HT1080 (cell line): ENCODE results near the gene LRRC8B. TPM values are rescaled to one million over a fixed set of nuclear protein-coding genes. Genes with fewer than 3 reads are reported as not detected.

ENCODE experiments used
- DNase-seq: peaks from one replicate; pipeline ENCODE4 v3.0.0-alpha.2; 2015; ENCODE audit warnings: low read depth
- total RNA-seq: library from RNA; depleted of rRNA; stranded (reverse); fragments of >200 nt; shearing (Covaris generic); gene quantifications from 2 replicates; pipeline ENCODE4 v1.2.3, GENCODE V29; 2014

LRRC8B gene
- total RNA-seq, 1 experiment from 2014 or later, result 1.3 TPM

GRCh38 chr1:89546082-89546889 lies 21.7 kb downstream of the LRRC8B start:
- DNase-seq, result peak; percentile 15

DNA sequence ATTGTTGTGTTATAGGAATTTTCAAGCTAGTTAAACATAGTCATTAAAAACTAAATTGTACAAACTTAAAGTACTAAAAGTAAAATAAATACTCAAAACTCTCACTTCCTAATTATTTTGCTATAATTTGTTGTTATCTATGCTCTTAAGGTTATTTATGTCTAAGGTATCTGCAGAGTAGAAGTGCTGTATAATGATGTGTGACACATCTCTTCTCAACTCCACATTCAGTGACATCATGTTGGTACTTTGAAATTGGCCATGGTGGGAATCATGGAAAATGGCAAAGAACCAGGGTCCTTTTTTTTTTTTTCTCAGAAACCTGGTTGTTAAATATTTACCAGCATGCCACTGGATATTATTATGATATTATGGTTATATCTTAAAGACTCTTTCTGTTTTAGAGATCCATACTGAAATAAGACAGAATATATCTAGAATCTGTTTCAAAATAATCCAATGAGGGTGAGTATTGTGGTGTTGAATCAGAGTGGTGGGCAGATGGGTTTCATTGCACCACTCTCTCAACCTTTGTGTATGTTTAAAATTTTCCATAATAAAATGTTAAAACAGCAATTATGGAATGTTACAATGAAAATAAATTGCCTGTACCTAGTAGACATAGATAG lies 22.4 kb downstream of the LRRC8B start:
- no peak for DNase-seq

DNA sequence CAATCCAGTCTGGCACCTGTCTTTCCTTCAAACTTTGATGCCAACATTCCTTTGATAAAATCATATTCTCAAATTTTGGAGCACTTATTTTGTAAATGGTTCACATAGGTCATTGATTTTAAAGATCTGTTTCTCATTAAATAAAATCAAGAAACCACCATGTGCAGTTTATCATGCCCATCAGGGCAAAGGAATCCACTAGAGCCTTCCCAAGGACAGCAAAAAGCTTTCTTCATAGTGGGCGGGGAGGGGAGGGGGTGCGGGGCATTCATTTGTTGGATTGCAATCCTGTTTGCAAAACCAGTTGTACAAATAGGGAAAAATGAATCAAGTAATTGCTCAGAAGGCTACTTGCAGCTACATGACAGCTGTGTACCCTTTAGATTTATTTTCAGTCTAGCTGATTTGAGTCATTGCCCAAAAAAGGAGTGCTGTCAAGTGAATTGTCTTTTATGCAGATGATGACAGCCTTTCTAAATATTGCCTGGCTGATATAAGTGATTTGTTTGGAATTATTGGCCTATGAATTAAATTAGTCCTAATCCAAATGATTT lies 23.0 kb downstream of the LRRC8B start:
- DNase-seq, result peak; percentile 32

GRCh38 chr1:89548122-89548857 lies 23.7 kb downstream of the LRRC8B start:
- no peak for DNase-seq

DNA sequence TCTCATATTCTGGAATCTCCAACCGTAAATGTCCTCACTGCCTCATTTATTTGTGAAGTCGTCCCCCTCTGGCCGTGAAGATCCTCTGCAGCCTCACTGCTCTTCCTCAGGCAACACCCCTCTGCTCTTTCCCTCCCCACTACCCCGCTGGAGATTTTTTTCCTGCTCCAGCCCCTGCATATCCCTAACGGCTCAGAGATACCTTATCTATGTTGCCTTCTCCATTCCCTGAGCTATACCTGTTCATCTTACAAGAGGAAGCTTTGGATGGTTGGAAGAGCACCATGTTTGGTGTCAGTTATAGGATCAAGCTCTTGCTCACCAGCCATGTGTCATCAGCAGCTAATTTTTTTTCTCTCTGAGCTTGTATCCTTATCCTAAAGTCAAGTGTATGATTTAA lies 26.4 kb downstream of the LRRC8B start:
- DNase-seq, result no peak

DNA sequence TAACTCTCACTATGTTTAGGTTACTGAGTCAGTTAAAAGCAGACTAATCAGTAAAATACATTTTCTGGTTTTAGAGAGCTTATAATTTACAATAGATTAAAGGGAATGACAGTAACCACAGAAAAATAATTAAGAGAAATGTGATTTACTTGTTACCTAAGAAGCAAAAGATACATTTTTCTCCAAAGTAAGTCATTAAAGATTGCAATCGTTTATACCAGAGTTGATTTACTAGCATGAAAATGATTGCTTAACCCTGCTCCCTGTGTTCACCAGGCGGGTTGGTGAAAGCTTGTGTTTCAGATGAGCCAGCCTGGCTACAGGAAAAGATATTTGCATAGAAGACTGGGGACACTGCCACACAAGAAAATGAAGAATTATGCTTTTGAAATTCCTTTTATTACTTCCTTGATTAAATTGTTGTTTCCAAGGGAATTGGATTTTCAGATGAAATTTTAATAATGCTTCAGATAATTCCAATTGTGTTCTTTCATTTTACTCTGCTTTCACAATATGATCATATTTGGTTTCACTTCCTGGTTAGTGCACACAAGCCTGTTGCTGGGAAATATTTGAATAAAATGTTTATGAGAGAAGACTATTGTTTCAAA lies 27.9 kb downstream of the LRRC8B start:
- no peak for DNase-seq

DNA sequence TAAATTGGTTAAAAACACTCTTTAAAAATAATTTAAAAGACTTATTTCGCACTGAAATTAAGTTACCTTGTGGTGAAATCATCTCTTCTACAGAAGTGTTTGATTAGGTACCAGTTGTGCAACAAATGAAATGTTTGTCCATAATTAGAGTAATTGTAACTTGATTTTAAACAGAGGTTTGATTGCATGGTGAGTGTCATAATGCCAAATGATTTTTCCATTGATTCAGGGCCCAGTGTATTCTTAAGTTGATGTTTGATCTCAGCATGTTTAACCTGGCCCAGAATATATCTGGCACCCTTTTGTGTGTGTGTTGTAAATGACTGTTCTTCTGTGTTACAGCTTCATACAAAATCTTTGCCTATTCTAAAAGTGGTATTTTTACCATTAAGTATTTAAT lies 28.5 kb downstream of the LRRC8B start:
- no peak for DNase-seq

DNA sequence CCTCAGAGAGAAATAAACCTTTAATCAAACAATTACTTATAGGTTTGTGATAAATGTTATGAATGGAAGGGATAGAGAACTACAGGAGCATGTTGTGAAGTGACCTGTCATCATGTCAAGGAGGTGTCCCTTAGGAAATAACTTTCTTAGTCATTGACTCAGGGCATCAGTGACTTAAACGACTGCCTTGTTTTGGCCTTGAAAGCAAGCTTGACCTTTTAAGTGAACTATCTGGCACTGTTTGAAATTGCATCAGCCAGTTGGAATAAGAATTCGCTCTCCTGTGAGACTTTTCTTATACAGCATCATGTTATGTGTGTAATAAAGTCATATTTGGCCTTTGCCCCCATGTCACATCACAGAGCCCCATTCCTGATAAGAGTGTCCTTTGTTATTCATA lies 30.9 kb downstream of the LRRC8B start:
- no peak for DNase-seq

DNA sequence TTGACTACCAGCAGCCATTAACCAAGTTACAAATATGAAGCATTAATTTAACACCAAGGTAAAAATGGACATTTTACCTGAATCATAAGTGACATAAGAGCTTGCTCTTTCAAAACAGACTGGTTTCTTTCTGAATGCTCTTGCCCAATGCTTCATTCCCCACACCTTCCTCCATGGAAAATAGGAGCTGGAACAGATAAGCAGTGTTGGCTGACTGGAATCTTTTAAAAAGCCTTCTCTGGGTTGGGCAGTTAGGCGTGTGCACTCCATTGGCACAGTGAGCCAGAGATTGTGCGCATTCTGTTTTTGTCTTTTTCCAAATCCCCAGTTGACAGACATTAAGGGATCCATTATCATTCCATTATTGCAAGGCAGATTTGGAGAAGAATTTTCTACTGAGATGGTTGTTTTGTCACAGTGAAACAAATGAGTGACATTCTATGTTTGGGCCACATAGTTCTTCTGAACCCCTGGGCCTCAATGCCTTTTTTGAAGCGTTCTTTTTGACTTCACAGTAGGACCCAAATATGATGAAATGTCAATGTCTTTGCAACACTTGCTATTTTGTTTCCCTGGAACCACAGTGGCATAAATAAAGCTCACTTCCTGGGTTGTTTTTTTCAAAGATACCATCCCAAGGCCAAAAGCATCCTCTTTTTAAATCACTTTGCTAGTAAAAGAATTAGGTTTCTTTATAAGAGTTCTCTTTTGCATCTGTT lies 32.3 kb downstream of the LRRC8B start:
- DNase-seq, result no peak

GRCh38 chr1:89557445-89557825 lies 32.8 kb downstream of the LRRC8B start:
- no peak for DNase-seq

GRCh38 chr1:89557956-89558355 lies 33.3 kb downstream of the LRRC8B start:
- DNase-seq, result peak; percentile 69

DNA sequence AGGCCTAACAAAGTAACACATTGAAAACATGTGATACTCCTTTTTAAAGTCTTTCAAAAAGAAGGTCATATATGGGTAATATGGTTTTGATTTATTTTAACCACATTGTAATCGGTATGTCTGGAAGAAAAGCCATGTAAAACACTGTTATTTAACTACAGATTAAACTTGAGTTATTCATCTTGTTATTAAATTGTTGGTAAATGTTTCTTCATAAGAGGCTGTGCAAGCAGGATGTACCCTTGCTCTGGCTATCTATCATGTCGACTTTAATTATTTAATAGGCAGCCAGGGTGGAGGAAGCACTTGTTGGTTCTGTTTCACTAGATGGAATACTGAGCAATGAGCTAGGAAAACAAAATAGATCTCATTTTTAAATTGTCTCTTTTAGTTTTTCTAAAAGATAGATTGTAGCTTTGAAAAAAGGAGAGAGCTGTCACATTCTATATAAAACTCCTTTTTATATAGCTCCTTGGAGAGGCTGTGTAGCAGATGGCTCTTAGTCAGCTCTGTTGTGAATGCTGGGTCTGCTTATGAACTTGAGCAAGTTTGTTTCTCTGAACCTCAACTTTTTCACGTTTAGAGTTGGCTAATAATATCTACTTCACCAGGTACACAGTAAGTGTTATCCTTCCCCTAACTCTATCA lies 39.5 kb downstream of the LRRC8B start:
- DNase-seq, result no peak

DNA sequence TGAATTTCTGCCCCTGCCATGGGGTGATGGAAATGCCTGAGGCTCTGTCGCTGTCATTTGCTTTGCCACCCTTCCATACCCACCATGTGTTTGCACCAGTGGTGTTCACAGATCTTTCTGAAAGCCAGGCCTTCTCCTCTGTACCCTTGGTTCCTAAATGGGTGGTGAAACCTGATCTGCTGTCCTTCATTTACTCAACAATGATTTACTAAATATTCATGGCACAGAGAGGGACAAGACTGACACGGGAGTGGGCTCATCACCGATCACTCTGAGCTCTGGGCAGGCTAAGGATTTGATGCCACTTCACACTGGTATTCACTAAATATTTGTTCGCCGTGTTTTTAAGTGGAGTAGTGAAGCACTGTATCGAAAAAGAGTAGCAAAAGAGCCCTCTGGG lies 40.9 kb downstream of the LRRC8B start:
- no peak for DNase-seq

- DNase-seq, result no peak
Observed at GRCh38 chr1:89566761-89567174, 42.1 kb downstream of the LRRC8B start.

- DNase-seq, result no peak
Observed at GRCh38 chr1:89567797-89568196, 43.2 kb downstream of the LRRC8B start.

DNA sequence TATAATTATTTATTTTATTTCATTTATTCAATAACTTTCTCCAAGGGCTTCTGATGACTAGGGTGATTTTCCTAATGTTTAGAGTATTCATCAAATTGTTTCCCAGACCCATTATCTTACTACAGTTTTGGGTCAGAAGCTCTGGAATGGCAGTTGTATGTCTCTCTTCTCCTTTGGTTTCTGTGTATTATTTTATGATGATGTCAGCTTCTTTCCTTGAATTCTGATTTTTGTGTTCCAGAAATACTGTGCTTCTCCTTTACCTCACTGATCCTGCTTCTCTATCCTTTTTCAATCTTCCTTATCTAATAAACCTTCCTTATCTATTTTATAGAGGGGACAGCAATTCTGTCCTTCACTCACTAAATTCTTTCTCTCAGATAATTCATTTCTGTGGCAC lies 48.8 kb downstream of the LRRC8B start:
- DNase-seq, result no peak

DNA sequence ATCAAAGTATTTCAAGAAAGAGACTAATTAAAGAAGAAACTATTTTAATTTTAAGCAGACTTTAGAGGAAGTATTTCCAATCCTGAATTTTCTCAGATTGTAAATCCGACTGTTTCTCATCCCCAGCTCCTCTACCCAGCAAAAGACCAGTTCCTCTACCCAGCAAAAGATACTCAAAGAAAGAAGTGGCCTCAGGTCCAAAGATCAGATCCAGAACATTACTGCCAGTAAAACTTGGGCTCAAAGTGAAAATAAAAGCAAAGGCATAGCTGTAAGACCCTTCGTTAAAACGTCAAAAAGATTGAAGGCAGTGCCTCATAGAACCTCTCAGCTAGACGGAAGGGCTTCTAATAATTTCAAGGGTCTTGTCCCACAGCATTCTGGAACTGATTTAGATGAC lies 50.0 kb downstream of the LRRC8B start:
- no peak for DNase-seq

- DNase-seq, result no peak
Observed at GRCh38 chr1:89575207-89575606, 50.6 kb downstream of the LRRC8B start.

DNA sequence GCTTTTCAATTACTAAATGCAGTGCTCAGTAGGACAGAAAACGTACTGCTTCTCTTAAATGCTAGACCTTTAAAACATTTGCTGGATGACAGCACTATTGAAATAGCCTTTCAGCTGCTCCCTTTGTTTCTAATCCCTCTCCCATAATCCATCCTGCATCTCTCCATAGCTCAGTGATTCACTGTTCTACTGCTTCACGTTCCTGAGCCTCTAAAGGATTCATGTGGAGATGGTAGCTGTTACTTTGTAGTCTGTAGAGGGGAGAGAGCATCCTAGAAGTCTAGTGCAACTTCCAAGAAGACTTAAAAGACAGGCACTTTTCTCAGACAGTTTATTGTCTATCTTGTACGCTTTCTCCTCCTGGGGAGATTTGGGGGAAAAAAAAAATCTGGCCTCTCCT lies 51.4 kb downstream of the LRRC8B start:
- DNase-seq, result no peak

DNA sequence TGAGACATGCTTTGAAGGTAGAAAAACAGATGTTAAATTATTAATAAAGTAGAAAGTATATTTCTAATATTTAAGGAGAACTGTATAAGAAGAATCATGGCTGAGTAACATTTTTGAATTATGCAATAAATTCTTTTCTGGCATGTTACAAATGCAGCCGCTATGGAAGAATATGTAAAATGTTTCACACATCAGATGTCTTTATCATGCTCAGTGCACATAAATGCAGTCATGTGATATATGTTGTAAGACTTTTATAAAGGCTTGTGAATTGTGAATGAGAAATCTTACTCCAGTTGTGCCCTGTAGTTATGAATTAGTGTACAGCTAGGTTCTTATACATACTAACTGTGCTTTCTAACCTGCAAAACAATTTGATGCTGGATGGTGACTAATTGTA lies 53.5 kb downstream of the LRRC8B start:
- DNase-seq, result no peak
